Fibroblast of mammary gland (primary cell): ENCODE results near the gene ANK3.

ENCODE experiments used
- DNase-seq: peaks from one replicate; pipeline ENCODE4 v3.0.0-alpha.2; 2010; ENCODE audit warnings: low read depth
- H3K4me3 ChIP-seq: 2 replicates; pipeline ENCODE4 v1.5.1; 2011; ENCODE audit warnings: low read depth, mild to moderate bottlenecking, low read length, moderate library complexity; ENCODE audit not compliant: control insufficient read depth
- TF ChIP-seq, protein P1 (sequence below): conservative IDR thresholded peaks from 2 replicates; pipeline ENCODE4 v1.5.1; 2011; ENCODE audit warnings: low read depth, low read length, inconsistent platforms; ENCODE audit not compliant: control insufficient read depth, insufficient read depth

Gene ANK3

DNA sequence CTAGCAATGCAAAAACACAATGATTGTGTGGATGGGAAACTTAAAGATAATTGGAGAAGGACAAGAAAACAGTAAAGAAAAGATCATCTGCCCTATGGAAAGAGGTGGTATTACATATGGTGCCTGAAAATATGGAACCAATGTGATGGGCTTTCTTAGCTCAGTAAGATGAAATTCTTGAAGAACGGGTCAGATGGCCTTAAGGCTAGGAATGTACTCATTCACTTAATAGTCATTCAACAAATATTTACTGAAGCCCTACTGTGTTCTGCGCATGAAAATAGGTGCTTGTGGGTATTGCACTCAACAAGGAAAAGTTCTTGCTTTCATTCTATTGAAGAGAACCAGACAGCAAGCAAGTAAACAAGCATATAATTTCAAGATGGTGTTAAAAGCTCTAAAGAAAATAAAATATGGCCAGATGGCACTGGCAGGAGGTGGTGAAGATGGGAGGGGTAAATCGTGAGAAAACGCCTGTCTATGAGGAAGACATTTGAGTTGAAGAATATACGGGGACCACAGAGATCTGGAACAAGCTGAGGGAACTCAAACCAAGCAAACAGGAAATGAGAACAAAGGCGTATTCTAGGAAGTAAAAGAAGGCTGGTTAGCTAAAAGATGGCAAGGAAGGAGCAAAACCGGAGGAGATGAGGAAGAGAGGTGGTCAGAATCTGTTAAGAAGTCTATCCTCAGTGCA lies 179.7 kb downstream of the ANK3 start:
- no peak overlapping the region for H3K4me3 ChIP-seq
- peak; percentile 2 for DNase-seq
- TF ChIP-seq, protein P1, sequence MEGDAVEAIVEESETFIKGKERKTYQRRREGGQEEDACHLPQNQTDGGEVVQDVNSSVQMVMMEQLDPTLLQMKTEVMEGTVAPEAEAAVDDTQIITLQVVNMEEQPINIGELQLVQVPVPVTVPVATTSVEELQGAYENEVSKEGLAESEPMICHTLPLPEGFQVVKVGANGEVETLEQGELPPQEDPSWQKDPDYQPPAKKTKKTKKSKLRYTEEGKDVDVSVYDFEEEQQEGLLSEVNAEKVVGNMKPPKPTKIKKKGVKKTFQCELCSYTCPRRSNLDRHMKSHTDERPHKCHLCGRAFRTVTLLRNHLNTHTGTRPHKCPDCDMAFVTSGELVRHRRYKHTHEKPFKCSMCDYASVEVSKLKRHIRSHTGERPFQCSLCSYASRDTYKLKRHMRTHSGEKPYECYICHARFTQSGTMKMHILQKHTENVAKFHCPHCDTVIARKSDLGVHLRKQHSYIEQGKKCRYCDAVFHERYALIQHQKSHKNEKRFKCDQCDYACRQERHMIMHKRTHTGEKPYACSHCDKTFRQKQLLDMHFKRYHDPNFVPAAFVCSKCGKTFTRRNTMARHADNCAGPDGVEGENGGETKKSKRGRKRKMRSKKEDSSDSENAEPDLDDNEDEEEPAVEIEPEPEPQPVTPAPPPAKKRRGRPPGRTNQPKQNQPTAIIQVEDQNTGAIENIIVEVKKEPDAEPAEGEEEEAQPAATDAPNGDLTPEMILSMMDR: no peak

DNA sequence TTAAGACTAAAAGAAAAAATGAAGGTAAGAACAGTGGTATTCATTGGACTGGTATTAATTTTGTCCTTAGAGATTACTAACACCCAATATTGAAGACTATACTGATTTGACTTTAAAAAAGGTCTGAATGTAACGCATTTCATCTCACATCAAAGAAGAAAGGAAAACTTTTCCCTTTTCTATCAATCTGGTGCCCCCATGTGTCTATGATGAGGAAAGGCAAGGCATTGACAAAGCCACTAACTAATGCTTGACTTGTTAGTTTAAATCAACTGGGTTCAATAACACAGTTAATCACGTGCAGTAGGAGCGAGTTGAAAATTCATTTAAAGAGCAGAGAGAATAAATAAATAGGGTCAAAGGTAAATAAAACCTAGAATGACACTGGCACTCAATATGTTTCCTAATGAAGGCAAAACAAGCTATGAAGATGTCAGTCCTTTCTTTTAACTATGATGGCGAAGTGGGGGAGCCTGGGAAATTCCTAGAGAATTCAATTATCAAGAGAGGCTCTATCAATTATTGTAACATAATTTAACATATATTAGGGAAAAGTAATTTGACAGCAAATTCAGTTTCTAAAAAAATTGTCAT lies 180.9 kb downstream of the ANK3 start:
- no peak overlapping the region for H3K4me3 ChIP-seq
- TF ChIP-seq, protein P1: peak; percentile 92
- DNase-seq: peak; percentile 65

DNA sequence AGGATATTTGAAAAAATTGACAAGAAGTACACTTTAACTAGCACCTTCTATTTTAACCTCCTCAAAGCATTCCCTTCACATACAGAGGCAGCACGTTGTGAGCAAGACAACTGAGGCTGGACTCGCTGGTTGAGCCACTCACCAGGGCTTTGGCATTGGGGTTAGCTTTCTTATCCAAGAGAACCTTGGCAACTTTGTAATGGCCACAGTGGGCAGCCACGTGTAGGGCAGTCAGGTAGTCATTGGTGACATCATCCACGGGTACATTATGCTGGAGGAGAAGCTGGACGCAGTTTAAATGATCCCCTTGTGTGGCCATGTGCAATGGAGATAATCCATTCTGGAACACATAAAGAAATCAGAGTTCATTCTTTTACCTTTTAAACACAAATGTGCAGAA lies 181.8 kb downstream of the ANK3 start:
- TF ChIP-seq, protein P1: no peak
- no peak for DNase-seq
- no peak overlapping the region for H3K4me3 ChIP-seq

DNA sequence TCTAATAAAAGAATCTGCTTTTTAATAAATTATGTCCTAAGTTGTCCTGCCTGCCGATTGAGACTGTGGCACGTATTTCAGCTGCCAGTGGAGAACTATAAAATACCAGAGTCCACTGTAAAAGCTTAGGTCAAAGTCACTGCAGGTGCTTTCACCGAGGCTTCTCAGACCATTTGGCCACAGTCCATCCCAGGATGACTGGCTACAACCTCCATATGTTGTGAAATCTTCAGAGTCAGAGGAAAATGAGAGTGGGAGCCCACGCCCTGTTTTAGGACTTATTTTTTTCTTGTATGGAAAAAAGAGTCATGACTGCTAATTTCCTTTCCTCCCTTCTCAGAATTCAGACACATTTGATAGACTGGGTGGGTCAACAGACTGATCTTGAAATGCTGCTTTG lies 182.9 kb downstream of the ANK3 start:
- no peak overlapping the region for H3K4me3 ChIP-seq
- TF ChIP-seq, protein P1: no peak
- DNase-seq: peak; percentile 68

DNA sequence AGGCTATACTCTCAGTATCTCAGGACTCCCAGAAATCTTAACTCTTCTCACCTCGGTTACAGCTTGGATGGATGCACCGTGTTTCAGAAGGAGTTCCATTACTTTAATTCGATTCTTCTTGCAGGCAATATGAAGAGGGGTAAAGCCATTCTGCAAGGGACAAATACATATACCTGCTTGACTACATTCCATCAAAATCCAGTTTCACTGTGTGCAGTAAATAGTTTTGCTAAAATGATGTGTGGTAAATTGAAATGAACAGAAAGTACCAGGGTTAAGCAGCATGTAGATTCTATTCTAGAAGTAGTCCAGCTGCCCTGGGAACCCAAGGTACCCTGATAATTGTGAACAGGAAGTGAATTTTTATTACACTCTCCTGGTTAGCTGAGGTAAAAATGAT lies 183.9 kb downstream of the ANK3 start:
- DNase-seq: no peak
- H3K4me3 ChIP-seq: no peak overlapping the region
- TF ChIP-seq, protein P1: no peak

DNA sequence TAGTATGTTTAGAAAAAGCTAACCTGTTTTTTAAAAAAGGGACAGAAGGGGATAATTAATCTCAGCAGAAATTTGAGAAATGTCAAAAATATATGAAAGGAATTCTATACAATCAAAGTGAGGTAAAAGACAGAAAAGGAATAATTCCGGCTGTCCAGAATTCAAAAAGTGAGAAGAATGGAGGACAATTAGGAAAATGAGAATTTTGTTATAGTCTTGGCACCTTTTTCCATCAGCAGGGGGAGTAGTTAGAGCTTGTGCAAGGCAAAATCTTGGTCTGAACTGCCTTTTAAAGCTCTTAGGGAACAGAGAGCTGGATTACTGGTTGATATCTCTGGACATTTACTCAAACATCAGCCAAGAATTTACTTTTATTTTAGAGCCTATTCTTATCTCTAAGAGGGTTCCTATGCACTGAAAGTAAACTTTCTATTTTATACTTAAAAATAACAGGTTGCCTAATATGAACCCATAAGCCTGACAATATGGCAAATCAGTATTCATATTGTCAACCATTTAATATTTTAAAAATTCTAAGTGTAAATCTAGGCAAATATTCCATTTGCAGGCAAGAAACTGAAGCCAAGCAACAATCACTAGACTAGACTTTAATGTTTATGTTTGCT lies 185.6 kb downstream of the ANK3 start:
- DNase-seq: peak; percentile 57
- no peak overlapping the region for H3K4me3 ChIP-seq
- TF ChIP-seq, protein P1: peak; percentile 83
